Stimulated activated CD4-positive, alpha-beta T cell treated with anti-CD3 and anti-CD28 coated beads, TNF-alpha, amount 100 ng/mL, for 1 hour (primary cell): ENCODE data around the gene ANKRD55.
"Not testable (repeated sequence)": the region's sequence is repeated elsewhere in the genome, so short reads cannot be mapped to it uniquely, and the experiment has no call there.

Experiments
- DNase-seq, 3 donors: peaks; one replicate each; pipeline ENCODE4 v3.0.0-alpha.2; 2020; ENCODE audit warnings: low read depth in 3 of 3, low spot score in 1 of 3

The ANKRD55 gene

GRCh38 chr5:56081053-56081642 lies 152.0 kb downstream of the ANKRD55 start:
- DNase-seq: not testable (repeated sequence)

GRCh38 chr5:56080375-56081052 lies 152.6 kb downstream of the ANKRD55 start:
- no peak for DNase-seq

GRCh38 chr5:56079157-56079500 lies 154.0 kb downstream of the ANKRD55 start:
- not testable (repeated sequence) for DNase-seq

GRCh38 chr5:56078278-56079156 lies 154.6 kb downstream of the ANKRD55 start:
- DNase-seq: no peak

GRCh38 chr5:56077796-56078233 lies 155.3 kb downstream of the ANKRD55 start:
- no peak for DNase-seq

- DNase-seq: no peak
These were observed 156.6 kb downstream of the ANKRD55 start for GRCh38 chr5:56076486-56076885.

GRCh38 chr5:56075361-56075760 lies 157.8 kb downstream of the ANKRD55 start:
- no peak for DNase-seq

GRCh38 chr5:56072863-56073766 lies 160.0 kb downstream of the ANKRD55 start:
- no peak for DNase-seq

GRCh38 chr5:56071470-56071869 lies 161.7 kb downstream of the ANKRD55 start:
- no peak for DNase-seq

- DNase-seq: no peak
These were observed 162.2 kb downstream of the ANKRD55 start for GRCh38 chr5:56070851-56071465.

GRCh38 chr5:56069652-56070226 lies 163.4 kb downstream of the ANKRD55 start:
- DNase-seq: no peak

- DNase-seq: no peak
These were observed 166.1 kb downstream of the ANKRD55 start for GRCh38 chr5:56066931-56067450.

GRCh38 chr5:56064984-56065383 lies 168.1 kb downstream of the ANKRD55 start:
- no peak for DNase-seq

- DNase-seq: no peak
These were observed 172.6 kb downstream of the ANKRD55 start for GRCh38 chr5:56060276-56061110.

- DNase-seq: no peak
These were observed 173.3 kb downstream of the ANKRD55 start for GRCh38 chr5:56059854-56060253.

- DNase-seq: no peak
These were observed 176.3 kb downstream of the ANKRD55 start for GRCh38 chr5:56056875-56057274.

GRCh38 chr5:56055859-56056258 lies 177.3 kb downstream of the ANKRD55 start:
- no peak for DNase-seq

GRCh38 chr5:56055287-56055686 lies 177.8 kb downstream of the ANKRD55 start:
- DNase-seq: no peak

GRCh38 chr5:56054666-56055065 lies 178.5 kb downstream of the ANKRD55 start:
- no peak for DNase-seq
